K562 (cell line): Measurements from ENCODE around the gene CELSR3.

Experiments used
- CTCF ChIP-seq, 3 experiments: IDR thresholded peaks in 2 of 3; conservative IDR thresholded peaks in 1 of 3; 2 replicates each; pipeline ENCODE4 v1.5.1; 2011 to 2012; ENCODE audit warnings: low read length in 3 of 3, mild to moderate bottlenecking in 3 of 3, control low read depth in 2 of 3, improper control_type of control experiment in 1 of 3, inconsistent platforms in 1 of 3, low read depth in 1 of 3, mixed read lengths in 1 of 3, moderate library complexity in 1 of 3; ENCODE audit not compliant: insufficient read depth in 2 of 3
- ELK1 ChIP-seq: sonication (generic); formaldehyde crosslinking; IDR thresholded peaks from 2 replicates; pipeline ENCODE4 v1.8.1; 2022; ENCODE audit warnings: missing genetic modification reagents
- MXI1 ChIP-seq: IDR thresholded peaks from 2 replicates; pipeline ENCODE4 v1.6.1; 2011; ENCODE audit warnings: low read depth, mild to moderate bottlenecking, improper control_type of control experiment, low read length
- PBX2 ChIP-seq, 2 experiments: IDR thresholded peaks in 1 of 2; conservative IDR thresholded peaks in 1 of 2; 2 replicates each; pipeline ENCODE4 v1.6.1; 2016; ENCODE audit warnings: low read depth in 2 of 2, mild to moderate bottlenecking in 1 of 2, missing compliant biosample characterization in 1 of 2, missing genetic modification characterization in 1 of 2, moderate library complexity in 1 of 2
- ZNF316 ChIP-seq: fragments of 450-650 bp; IDR thresholded peaks from 2 replicates; pipeline ENCODE4 v1.6.1; 2016
- TF ChIP-seq, protein P1 (sequence below): sonication (generic); formaldehyde crosslinking; IDR thresholded peaks from 2 replicates; pipeline ENCODE4 v1.8.0; 2022; ENCODE audit warnings: missing genetic modification reagents, mild to moderate bottlenecking, borderline replicate concordance
- TF ChIP-seq, protein P2 (sequence below): fragments of 450-650 bp; formaldehyde crosslinking; IDR thresholded peaks from 2 replicates; pipeline ENCODE4 v1.4.0; 2020; ENCODE audit warnings: mild to moderate bottlenecking, moderate library complexity
- TF ChIP-seq, protein P3 (sequence below): fragments of 250-450 bp; sonication (Bioruptor Pico); IDR thresholded peaks from 2 replicates; pipeline ENCODE4 v1.8.0; 2021; ENCODE audit warnings: mild to moderate bottlenecking, moderate library complexity

DNA sequence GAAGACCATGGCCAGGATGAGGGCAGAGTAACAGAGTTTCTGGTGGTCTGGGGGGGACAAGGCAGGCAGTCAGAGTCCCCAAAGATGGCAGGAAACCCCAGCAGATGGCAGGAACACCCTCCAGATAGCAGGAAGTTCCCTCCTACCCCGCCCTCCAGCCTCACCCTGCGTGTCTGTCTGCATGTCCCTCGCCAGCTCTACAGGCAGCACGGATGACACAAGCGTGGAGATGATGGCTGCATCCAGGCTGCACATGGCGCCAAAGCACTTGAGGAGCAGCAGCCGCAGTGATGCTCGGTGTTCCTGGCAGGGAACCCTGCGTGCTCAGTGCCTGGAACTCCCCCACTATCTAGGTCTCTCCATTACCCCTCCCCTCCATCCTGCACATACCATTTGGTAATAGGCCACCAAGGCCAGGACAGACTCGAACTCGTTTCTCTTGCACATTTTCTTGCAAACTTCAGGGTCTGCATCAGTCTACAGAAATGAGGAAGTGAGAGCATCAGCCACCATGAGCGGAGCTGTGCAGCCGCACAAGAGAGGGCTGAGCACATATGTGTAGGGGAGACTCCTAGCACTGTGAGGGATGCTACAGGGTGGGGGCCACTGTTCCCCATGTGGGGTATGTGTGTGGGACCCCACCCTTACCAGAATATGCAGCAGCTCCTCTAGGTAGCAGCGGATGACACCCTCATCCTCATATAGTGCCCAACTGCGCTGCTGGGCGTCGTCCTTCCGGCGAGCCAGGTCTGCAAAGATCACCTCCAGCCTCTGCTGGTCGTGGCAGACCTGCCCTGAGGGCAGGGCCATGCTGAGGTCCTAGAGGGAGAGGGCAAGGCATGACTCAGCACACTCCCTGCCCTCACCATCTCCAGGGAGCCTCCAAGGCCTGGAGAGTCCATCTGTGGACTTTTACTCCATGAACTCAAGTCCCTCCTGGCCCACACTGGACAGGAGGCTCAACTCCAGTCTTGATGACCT lies 17.0 kb upstream of the CELSR3 start:
- TF ChIP-seq CTCF (IDR thresholded peaks at IDR 0.05 in 2 of 3, conservative IDR thresholded peaks at IDR 0.05 in 1 of 3; ENCODE audit: insufficient read depth in 2 of 3, low read depth in 1 of 3, low read length in 3 of 3) (no peak), PBX2 (CRISPR knock-in tag; IDR thresholded peaks at IDR 0.05; ENCODE audit: low read depth) (no peak), PBX2 (tag; conservative IDR thresholded peaks at IDR 0.05; ENCODE audit: low read depth) (no peak), ZNF316 (no peak), MXI1 (no peak), ELK1 (CRISPR knock-in tag) (no peak)
- TF ChIP-seq, protein P1, sequence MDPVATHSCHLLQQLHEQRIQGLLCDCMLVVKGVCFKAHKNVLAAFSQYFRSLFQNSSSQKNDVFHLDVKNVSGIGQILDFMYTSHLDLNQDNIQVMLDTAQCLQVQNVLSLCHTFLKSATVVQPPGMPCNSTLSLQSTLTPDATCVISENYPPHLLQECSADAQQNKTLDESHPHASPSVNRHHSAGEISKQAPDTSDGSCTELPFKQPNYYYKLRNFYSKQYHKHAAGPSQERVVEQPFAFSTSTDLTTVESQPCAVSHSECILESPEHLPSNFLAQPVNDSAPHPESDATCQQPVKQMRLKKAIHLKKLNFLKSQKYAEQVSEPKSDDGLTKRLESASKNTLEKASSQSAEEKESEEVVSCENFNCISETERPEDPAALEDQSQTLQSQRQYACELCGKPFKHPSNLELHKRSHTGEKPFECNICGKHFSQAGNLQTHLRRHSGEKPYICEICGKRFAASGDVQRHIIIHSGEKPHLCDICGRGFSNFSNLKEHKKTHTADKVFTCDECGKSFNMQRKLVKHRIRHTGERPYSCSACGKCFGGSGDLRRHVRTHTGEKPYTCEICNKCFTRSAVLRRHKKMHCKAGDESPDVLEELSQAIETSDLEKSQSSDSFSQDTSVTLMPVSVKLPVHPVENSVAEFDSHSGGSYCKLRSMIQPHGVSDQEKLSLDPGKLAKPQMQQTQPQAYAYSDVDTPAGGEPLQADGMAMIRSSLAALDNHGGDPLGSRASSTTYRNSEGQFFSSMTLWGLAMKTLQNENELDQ: no peak
- TF ChIP-seq, protein P2, sequence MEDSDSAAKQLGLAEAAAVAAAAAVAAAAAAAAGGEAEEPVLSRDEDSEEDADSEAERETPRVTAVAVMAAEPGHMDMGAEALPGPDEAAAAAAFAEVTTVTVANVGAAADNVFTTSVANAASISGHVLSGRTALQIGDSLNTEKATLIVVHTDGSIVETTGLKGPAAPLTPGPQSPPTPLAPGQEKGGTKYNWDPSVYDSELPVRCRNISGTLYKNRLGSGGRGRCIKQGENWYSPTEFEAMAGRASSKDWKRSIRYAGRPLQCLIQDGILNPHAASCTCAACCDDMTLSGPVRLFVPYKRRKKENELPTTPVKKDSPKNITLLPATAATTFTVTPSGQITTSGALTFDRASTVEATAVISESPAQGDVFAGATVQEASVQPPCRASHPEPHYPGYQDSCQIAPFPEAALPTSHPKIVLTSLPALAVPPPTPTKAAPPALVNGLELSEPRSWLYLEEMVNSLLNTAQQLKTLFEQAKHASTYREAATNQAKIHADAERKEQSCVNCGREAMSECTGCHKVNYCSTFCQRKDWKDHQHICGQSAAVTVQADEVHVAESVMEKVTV (CRISPR knock-in tag): no peak
- TF ChIP-seq, protein P3, sequence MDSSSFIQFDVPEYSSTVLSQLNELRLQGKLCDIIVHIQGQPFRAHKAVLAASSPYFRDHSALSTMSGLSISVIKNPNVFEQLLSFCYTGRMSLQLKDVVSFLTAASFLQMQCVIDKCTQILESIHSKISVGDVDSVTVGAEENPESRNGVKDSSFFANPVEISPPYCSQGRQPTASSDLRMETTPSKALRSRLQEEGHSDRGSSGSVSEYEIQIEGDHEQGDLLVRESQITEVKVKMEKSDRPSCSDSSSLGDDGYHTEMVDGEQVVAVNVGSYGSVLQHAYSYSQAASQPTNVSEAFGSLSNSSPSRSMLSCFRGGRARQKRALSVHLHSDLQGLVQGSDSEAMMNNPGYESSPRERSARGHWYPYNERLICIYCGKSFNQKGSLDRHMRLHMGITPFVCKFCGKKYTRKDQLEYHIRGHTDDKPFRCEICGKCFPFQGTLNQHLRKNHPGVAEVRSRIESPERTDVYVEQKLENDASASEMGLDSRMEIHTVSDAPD: no peak
